Amygdala (tissue), 56 donors: ENCODE results near the gene ZFR.
A peak's percentile ranks its signal among the peaks of the same experiment; 100 is the strongest.
"Not testable (repeated sequence)": the region's sequence is repeated elsewhere in the genome, so short reads cannot be mapped to it uniquely, and the experiment has no call there.

Source experiments
- DNase-seq, 56 donors: peaks; one replicate each; lab custom pipeline; 2025; lab: John Stamatoyannopoulos, UW

ZFR gene

DNA sequence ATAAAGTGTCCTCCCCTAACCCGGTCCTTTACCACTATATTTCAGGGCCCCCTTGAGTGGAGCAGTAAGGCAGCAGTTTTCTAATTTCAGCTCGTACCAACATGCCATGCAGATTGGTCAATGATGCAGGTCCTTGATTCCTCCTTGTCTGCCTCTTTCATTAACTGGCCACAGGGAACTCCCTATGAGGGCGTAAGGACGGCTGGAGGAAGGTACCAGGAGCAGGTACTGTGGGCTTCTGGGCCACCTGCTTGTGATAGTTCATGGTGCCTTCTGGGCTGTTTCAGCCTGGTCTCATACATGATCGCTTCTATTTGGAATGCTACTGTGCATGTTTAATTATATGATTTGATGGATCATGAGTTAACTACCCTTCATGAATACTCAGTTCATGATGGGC, 9.4 kb upstream of the ZFR start:
- no peak for DNase-seq

DNA sequence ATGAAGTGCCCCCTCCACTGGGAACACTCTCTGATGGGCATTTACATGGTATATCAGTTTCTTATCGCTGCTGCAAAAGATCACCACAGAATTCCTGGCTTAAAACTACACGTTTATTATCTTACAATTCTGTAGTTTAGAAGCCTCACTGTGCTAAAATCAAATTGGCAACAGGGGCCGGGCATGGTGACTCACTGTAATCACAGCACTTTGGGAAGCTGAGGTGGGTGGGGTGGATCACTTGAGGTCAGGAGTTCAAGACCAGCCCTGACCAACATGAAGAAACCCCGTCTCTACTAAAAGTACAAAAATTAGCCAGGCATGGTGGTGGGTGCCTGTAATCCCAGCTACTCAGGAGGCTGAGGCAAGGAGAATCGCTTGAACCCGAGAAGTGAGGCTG, 7.8 kb upstream of the ZFR start:
- DNase-seq = not testable (repeated sequence)

DNA sequence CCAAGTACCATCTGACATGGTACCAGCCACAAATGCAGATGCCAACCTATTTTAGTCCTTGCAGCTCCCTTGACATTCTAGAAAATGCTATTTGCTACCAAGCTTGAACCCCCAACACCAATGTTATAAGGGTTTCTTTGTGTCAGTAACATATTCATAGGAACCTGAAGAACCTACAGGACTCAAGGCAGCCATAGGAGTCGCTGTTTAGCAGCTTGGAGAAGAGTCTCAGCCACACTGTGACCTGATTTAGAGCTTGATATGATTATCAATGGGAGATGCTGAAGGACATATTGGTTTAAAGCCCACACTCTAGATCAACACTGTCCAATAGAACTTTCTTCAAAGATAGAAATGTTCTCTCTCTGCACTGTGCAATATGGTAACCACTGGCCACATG, 6.4 kb upstream of the ZFR start:
- no peak for DNase-seq

DNA sequence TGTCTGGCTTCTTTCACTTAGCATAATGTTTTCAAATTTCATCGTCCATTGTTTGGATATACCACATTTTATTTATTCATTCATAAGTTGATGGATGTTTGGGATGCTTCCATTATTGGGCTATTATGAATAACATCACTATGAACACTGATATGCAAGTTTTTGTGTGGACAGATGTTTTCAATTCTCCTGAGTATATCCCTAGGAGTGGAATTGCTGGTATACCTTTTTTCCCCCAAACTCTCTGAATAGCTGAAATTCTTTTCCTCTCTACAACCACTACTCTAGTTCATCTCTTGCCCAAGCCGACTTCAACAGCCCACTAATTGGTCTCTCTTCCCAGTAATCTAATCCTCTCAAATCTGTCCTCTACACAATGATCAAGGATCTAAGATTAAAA, 4.7 kb upstream of the ZFR start:
- no peak for DNase-seq

DNA sequence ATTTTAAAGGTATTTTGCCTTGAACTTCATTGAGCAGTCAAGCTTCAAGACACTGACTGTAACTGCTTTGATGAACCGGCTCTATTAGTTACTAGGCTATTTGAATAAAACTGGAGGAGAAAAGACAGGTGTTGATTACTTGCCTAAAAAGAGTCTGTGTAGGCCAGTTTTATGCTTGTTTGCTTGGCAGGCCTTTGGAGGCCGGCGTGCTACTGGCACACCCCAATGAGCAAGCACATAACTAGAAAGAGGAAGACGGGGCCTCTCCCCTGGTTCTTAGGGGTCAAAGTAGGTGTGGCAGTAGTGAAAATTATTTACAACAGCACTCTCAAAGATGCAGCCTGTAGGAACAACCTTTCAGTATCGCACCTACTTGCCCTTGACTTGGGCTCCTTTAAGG, 2.1 kb upstream of the ZFR start:
- no peak for DNase-seq

DNA sequence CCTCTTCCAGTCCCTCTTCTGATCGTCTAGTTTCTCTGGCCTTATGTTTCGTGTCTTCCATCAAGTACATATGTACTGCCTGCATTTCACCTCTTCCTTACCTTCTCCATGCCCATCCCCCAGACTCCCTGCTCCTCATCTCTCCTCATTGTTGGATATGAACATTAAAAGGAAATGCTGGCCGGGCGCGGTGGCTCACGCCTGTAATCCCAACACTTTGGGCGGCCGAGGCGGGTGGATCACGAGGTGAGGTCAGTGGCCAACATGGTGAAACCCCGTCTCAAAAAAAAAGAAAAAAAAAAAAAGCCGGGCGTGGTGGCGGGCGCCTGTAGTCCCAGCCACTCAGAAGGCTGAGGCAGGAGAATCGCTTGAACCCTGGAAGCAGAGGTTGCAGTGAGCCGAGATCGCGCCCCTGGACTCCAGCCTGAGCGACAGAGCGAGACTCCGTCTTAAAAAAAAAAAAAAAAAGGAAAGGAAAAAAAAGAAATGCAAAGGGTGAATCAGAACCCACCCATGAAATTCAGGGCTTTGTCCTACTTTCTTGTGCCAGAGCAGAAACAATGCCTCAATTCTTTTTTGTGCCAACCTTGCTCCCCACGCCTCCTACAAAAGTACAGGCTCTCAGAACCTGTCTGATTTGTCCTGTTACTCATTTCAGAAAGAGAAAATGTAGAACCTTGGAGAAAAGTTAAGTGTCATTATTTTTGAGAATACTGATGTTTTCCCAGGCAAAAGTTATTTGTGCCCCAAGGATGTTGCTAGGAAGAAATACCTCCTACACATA, 1.5 kb upstream of the ZFR start:
- DNase-seq = no peak

DNA sequence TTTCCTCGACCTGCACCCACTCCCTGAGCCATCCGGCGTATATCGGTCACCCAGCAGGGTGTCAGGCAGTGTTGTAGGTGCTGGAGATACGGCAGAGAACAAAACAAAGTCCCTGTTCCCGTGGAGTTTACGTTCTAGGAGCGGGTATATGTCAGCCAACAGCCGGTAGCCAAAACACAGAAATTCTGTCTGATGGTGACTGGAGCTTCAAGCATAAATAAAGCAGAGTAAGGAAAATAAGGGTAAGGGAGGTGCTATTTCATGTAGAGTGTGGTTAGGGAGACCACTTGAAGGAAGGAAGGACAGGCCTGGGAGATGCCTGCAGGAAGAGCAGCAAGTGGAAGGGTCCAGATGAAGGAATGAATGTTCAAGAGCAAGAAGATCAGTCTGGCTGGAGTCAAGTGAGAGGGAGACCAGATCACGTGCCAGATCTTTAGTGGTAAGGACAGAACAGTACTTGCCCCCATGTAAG, 783 bp upstream of the ZFR start:
- no peak for DNase-seq

DNA sequence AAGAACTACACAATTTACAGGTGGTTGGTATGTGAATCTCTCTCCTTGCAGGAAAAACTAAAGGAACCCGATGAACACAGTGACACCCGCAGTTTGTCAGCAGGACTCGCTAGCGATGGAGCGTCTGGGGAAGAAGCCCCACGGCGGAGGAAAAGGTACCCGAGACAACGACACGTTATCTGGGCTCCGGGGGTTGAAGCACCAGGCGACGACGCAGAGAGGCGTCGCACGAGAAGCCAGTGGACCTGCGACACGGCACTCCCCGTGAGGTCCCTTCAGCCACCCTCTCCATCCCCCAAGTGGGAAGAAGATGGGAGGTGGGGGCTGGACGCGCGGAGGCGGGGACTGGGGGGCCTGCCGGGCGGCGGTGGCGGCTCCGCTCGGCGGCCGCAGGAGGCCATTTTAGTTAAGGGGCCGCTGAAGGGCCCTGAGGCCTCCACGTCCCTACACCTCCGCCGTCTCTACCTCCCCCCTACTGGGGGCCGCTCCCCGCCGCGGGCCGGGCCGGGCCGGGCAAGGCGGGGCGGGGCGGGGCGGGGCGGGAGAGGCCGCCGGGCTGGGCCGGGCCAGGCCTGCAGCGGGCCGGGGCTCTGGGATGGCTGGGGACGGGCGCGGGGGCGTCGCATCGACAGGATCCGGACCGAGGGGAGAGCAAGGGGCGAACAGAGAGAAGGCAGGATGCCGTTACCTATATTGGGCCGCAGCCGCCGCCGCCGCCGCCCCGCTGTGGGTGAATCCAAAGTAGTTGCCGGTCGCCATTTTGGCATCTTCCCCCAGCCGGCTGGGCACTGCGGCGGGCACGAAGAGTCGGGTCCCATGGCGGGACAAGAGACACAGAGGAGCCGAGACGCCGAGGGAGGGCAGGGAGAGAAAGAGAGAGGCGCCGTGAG, 754 bp downstream of the ZFR start:
- DNase-seq = peak in 40 of 56 donors; percentile 12 to 81 (median 50)

DNA sequence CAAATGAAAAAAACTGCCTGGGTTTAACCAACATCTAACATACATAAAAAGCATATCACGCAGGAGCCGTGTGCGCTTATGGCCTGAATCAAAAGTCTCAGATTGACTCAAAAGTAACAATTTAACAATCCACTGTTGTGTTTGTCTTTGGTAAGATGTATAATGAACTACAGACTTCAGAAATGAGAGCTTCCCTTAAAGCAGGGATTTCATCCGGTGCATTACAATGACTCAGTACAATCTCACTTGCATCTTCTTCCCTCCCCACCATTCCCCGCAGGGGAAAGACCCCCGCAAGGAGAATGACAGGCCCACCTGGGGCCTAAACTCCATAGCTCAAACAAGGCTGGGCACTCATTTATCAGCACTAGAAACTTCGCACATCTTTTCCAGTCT, 1.4 kb downstream of the ZFR start:
- DNase-seq = peak in 2 of 56 donors; percentile 8 to 63

DNA sequence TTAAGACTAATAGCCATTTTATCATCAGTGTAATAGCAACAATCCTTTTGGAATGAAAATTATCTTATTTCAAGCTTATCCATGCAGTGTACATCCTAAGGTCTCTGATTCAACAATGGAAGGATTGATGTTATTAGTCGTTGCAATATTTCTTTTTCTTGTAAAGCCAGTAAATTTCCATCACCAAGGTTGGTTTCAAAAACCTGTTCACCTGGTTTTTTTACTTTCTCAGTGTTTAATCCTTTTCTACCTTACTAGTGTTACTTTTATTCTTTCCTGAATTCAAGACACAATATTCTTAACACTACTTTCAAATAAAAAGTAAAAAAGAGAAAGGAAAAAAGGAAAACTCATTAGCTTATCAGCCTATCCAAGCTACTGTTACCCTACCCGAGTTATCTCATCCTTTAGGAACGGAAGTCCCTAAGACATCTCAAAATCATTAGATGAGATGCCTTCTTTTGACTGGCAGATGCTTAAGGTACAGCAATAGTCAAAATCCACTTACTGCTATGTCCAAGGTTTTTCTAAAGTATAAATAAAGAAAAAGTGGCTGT, 5.4 kb downstream of the ZFR start:
- no peak for DNase-seq

DNA sequence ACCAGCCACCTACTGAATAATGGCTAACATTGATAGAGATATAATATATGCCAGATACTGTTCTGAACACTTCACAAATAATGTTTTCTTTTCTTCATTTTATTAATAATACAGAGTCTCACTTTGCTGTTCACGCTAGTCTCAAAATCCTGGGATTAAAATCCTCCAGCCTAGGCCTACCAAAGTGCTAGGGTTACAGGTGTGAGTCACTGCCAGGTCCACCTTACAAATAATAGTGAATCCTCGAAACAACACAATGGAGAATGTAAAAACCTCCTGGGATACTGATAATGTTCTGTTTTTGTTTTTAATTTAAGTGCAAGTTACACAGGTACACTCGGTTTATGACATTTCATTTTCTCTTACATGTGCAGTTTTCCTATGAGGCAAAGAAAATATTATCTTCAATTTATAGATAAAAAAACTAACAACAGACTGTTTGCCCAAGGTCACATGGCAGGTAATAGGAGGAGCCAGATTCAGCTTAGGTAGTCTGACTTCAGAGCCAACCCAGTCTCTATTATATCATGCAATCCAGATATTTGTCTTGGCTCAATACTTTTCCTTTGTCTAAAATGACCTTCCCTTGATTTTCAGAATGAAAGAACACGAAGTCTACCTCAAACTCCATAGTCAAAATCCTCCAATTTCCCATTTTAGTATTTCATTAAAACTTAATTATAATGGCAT, 7.8 kb downstream of the ZFR start:
- DNase-seq = no peak

DNA sequence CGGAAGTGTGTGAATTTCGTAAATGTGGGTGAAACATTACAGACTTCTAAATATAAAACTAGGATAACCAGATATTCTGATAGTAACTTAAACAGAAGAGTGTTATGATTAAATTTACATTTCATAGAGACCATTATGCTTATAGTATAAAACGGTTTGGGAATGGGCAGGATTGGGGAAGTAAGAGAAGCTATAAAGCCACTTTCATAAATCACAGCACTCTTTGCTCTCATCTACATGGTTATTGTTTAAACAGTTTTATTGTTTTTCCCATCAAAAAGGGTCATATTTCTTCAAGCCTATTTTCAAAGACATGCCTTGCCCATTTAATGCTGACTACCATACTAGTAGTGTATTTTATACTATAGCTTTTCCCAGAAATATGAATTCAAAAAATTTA, 9.2 kb downstream of the ZFR start:
- no peak for DNase-seq

DNA sequence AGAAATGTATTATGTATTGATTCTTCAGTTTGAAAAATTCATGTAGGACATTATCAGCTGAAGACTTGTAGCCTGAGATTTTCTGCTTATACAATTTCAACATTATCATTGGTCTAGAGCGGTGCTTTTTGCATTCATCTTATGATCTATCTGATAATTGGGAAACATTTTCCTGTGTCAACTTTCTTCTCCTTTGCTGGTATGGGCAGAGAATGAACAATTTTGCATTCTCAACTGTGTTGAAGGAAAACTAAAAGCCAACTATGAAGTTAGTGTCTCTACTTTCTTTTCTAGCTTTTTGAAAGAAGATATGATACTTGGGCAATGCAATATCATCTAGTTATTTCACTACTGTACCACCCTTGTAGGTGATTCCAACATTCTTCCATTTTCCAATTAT, 10.3 kb downstream of the ZFR start:
- no peak for DNase-seq

DNA sequence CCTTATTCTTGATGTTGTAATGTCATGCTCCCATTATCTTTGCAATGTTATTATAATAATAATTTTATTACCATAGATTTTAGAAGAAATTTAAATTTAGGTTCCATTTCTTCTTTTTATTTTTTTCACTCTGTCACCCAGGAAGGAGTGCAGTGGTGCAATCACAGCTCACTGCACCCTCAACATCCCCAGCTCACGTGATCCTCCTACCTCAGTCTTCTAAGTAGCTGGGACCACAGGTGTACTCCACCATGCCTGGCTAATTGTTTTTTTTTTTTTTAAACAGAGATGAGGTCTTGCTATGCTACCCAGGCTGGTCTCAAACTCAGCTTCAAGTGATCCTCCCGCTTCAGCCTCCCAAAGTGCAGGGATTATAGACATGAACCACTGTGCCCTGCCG, 11.9 kb downstream of the ZFR start:
- DNase-seq = no peak

DNA sequence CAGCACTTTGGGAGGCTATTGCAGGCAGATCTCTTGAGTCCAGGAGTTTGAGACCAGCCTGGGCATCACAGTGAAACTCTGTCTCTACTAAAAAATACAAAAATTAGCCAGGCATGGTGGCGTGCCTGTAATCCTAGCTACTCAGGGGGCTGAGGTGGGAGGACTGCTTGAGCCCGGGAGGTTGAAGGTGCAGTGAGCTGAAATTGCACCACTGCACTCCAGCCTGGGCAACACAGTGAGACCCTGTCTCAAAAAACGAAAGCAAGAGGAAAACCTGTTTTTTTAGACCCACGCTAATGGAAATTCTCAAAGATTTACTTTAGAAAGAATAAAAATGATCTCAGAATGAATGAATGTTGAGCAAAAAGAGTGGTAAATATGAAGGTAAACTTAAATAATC, 13.7 kb downstream of the ZFR start:
- not testable (repeated sequence) for DNase-seq

DNA sequence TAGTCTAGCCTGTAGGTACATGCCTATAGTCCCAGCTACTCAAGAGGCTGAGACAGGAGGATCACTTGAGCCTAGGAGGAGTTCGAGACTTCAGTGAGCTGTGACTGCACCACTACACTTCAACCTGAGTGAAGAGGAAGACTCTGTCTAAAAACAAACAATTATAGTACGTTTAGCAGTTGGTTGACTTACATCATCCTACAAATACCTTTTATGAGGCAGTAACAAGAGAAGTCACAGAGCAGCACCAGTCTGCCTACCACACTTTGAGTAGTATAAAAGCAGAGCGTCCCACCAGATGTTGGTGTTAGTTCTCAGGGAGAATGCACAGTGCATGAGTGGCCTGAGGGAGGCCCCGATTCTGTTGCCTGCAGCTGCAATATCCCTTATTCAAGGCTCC, 16.1 kb downstream of the ZFR start:
- no peak for DNase-seq

DNA sequence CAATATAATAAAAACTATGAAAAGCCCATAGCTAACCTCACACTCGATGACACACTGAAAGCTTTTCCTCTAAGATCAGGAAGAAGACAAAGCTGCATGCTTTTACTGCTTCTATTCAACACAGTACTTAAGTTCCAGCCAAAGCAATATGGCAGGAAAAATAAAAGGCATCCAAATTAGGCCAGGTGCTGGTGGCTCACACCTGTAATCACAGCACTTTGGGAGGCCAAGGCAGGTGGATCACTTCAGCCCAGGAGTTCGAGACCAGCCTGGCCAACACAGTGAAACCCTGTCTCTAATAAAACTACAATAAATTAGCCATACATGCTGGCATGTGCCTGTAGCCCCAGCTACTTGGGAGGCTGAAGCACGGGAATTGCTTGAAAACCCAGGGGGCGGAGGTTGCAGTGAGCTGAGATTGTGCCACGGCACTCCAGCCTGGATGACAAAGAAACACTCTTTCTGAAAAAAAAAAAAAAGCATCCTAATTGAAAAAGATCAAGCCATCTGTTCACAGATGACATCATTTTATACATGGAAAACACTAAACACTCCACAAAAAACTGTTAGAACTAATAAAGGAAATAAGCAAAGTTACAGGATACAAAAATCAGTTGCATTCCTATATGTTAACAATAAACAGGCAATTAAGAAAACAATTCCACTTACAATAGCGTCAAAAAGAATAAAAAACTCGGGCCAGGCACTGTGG, 17.9 kb downstream of the ZFR start:
- DNase-seq = no peak

DNA sequence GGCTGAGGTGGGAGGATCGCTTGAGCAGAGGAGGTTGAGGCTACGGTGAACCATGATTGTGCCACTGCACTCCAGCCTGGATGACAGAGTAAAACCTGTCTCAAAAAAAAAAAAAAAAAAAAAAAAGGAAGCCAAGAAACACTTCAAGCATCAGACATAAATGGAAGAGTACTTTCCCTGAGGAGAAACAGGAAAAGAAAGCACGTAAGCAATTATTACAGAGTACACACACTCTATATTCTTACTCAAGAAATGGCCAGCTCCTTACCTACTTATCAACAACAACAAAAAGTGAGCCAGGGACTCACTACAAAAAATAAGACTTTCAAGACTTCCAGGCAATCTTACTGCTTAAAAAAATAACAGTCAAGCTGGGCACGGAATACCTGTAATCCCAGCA, 21.8 kb downstream of the ZFR start:
- no peak for DNase-seq

DNA sequence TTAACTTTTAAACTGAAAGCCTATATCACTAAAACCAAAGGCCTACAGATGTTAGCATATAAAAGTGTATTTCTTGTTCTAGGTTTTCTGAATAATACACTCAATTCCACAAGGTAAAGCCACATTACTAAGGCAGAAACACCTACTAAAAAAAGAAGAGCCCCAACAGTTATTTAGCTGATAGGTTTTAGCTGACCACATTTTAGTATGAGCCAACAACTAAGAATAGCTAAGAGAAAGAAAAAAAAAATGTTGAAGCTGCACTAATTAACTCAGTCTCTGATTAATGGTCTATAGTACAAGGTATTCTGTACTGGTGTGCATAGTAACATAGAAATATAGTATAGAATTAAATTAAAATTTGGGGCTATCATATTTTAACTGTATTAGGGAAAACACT, 23.5 kb downstream of the ZFR start:
- no peak for DNase-seq

DNA sequence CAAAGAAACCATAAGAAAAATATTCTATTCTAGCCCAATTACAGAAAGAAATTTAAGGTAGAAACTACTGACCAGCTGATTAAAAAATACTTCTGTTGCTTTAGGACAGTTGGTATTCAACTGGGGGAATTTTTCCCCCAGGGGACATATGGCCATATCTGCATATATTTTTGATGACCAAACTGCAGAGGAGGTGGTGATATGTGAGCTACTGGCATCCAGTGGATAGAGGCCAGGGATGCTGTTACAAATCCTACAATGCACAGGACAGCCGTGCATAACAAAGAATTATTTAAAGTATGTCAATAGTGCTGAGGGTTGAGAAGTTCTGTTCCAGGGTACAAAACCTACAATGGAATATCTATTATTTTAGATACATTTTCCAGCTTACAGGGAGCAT, 24.0 kb downstream of the ZFR start:
- DNase-seq = no peak
